Kidney capillary endothelial cell (primary cell): ENCODE data around the gene TOR1AIP2.

Experiments
- DNase-seq: peaks from one replicate; pipeline ENCODE4 v3.0.0-alpha.2; 2018; ENCODE audit warnings: low spot score

TOR1AIP2 gene

GRCh38 chr1:179825798-179826460 is 51.7 kb downstream of the TOR1AIP2 start:
- DNase-seq, result no peak

GRCh38 chr1:179825206-179825605 is 52.4 kb downstream of the TOR1AIP2 start:
- no peak for DNase-seq

- no peak for DNase-seq
Measured at GRCh38 chr1:179824265-179824664, 53.3 kb downstream of the TOR1AIP2 start.

GRCh38 chr1:179823693-179824092 is 53.9 kb downstream of the TOR1AIP2 start:
- DNase-seq, result no peak

- no peak for DNase-seq
Measured at GRCh38 chr1:179822065-179822464, 55.5 kb downstream of the TOR1AIP2 start.

GRCh38 chr1:179821524-179821923 is 56.1 kb downstream of the TOR1AIP2 start:
- DNase-seq, result no peak

- no peak for DNase-seq
Measured at GRCh38 chr1:179820226-179820970, 57.2 kb downstream of the TOR1AIP2 start.

- no peak for DNase-seq
Measured at GRCh38 chr1:179818743-179819173, 58.8 kb downstream of the TOR1AIP2 start.

- no peak for DNase-seq
Measured at GRCh38 chr1:179818260-179818659, 59.3 kb downstream of the TOR1AIP2 start.

GRCh38 chr1:179817789-179818188 is 59.8 kb downstream of the TOR1AIP2 start:
- no peak for DNase-seq

GRCh38 chr1:179817056-179817455 is 60.5 kb downstream of the TOR1AIP2 start:
- DNase-seq, result no peak

- no peak for DNase-seq
Measured at GRCh38 chr1:179816196-179816960, 61.2 kb downstream of the TOR1AIP2 start.

- no peak for DNase-seq
Measured at GRCh38 chr1:179815641-179816040, 62.0 kb downstream of the TOR1AIP2 start.

- DNase-seq, result no peak
Measured at GRCh38 chr1:179814546-179814838, 63.1 kb downstream of the TOR1AIP2 start.

- no peak for DNase-seq
Measured at GRCh38 chr1:179813626-179814545, 63.7 kb downstream of the TOR1AIP2 start.

GRCh38 chr1:179812501-179813292 is 64.9 kb downstream of the TOR1AIP2 start:
- DNase-seq, result no peak

- no peak for DNase-seq
Measured at GRCh38 chr1:179810367-179810715, 67.3 kb downstream of the TOR1AIP2 start.

- peak; percentile 67 for DNase-seq
Measured at GRCh38 chr1:179809506-179810366, 67.9 kb downstream of the TOR1AIP2 start.

- no peak for DNase-seq
Measured at GRCh38 chr1:179808503-179808902, 69.1 kb downstream of the TOR1AIP2 start.
